Erythroblast (primary cell): ENCODE data around the gene COMP.

ENCODE experiments used
- GATA1 ChIP-seq: IDR thresholded peaks from 2 replicates; pipeline ENCODE4 v1.6.1; 2011; ENCODE audit warnings: low read depth, mild to moderate bottlenecking, control low read depth, low read length, moderate library complexity
- POLR2A ChIP-seq: IDR thresholded peaks from 2 replicates; pipeline ENCODE4 v1.6.1; 2011; ENCODE audit warnings: mild to moderate bottlenecking, low read length

DNA sequence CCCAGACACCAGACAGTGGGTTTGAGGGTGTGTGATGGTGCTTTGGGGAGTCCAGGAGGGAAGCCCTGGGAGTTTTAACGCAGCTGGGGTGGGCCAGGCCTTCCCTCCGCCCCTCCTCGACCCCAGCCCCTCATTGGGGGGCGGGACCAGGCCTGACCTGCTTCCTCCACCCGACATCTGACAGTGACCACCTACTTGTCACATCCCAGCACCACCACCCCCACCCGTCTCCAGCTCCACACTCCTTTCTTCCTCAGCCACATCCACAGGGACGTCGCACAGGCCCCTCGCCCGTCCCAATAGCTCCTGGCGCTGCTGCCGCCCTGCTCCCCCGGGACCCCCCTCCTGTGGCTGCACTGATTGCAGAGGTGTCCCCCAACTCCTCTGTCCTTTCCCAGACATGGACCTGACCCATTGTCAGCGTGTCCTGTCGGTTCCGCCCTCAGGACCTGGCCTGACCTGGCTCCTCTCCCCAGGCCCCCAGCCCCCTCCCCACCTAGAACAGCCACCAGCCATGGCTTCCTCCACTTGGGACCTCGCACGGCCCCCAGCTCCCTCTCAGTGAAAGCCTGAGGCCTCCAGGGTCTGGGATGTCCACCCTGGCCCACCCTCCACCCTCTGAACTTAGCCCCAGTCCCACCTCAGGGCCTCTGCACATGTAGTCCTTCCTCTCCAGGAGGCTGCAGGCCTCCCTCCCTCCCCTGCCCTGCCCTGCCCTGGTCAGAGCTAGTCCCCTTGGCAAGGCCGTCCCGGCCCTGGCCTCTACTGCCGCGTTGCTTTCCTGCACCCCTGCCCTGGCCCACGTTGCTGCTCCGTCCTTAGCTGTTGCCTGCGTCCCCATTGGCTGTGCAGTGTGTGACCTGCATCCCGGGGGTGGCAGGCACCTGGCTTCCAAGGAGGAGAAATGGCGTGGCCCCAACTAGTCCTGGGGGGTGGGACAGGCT lies 30.4 kb downstream of the COMP start:
- no peak for TF ChIP-seq POLR2A
- no peak for TF ChIP-seq GATA1
